K562 (cell line): ENCODE data around the gene TMEFF2.

Experiments used
- ARHGAP35 ChIP-seq: fragments of 450-650 bp; IDR thresholded peaks from 2 replicates; pipeline ENCODE4 v1.6.1; 2018; ENCODE audit not compliant: partially characterized antibody
- FOXJ2 ChIP-seq: fragments of 200-800 bp; sonication (Bioruptor generic); IDR thresholded peaks from 2 replicates; pipeline ENCODE4 v1.6.1; 2016; ENCODE audit warnings: missing genetic modification characterization, missing compliant biosample characterization

DNA sequence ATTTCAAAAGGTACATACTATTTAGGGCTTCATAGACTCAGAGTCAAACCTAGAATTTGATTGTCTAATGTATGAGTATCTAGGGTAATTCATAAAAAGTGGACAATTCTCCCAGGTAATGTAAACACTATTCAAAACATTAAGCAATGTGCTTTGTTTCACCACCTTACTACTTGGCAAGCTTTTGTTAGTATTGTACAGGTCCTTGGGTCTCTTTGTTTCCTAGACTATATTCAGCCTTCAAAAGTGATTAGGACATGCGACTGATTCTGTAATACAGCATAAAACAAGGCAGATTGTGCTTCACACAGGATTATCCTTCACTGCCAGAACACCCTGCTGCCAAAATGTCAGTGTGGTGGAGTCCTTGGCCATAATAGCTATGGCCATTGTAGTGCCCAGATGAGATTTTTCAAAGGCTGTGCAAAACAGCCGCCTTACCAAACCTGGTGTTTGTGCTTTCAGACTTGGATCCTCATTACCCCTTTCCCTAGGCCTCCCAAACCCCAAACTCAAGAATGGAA lies 257.8 kb downstream of the TMEFF2 start:
- TF ChIP-seq ARHGAP35 (no peak), FOXJ2 (tag) (no peak)
